GM19467 (cell line): ENCODE results near the gene ATP5F1E.
A peak's percentile ranks its signal among the peaks of the same experiment; 100 is the strongest.
"Not testable (repeated sequence)": the region's sequence is repeated elsewhere in the genome, so short reads cannot be mapped to it uniquely, and the experiment has no call there.

Experiments used
- ATAC-seq: cut with Tn5 transposase; IDR thresholded peaks from one replicate; pipeline ENCODE4 v1.9.1; 2021; ENCODE audit warnings: mild to moderate bottlenecking, moderate library complexity; ENCODE audit not compliant: unreplicated experiment

ATP5F1E gene

GRCh38 chr20:58992911-58993310 lies 39.2 kb downstream of the ATP5F1E start:
- ATAC-seq = no peak

DNA sequence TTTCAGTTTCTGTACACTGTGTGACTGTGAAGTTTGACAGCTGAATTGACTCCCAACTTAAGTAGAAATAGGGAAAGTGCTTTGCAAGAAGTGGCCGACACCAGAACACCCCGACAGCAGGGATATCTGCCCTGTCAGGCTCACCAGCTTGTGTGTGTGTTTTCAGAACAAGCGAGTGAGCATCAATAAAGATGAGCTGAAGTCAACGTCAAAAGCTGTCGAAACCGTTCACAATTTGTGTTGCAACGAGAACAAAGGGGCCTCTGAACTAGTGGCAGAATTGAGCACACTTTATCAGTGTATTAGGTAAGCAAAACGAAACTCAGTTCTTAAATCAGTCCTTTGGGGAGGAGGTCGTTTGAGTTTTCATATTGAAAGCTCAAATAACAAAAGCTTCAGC lies 40.4 kb downstream of the ATP5F1E start:
- ATAC-seq = no peak

- no peak for ATAC-seq
Observed at GRCh38 chr20:58990651-58991445, 41.3 kb downstream of the ATP5F1E start.

- no peak for ATAC-seq
Observed at GRCh38 chr20:58989196-58989595, 42.9 kb downstream of the ATP5F1E start.

DNA sequence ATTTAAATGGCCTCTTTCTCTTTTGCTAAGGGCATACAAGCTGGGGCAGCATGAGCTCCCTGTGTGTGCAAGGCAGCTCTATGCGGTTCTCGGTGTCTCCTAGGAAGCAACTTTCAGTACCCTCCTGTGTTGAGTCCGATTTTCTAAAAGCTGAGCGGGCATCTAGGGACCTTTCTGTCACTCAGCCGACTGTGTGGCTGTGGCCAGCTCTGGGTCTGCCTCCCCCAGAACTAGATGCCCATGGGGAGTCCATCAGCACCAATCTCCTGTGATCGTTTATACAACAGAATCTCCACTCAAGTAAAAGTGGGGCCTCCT lies 43.6 kb downstream of the ATP5F1E start:
- ATAC-seq = no peak

DNA sequence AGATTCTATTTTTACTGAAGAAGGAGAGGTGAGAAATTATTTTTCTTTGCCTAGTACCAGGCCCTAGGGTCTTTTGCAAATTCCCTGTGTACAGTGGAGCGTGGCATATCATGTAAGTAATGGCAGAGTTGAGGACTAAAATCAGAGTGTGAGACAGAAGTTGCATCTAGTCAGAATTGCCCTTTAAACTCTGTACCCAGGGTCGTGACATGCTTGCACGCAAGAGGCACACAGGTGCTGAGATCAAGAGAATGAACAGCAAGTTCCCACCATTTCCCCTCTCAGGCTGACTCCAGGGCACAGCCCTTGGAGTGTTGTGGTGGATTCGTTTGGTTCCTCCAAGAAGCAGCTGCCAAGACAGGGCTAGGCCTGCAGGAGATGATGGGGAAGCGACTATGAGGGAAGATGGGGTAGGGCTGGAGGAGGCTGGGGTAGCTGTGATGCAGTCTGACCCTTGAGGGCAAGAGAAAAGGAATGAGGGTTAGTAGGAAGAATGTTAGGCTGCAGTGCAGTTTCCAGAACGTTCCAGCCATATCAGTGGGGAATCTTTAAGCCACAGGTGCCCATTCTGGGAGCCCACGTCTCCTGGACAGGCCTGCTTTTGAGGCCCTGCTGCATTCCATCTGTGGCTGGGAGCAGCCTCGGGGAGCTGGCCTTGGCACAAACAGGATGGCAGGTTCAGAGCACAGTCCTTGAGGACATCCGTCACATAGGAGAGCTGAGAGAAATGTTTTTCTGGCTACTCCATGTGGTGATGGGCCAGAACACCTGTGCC lies 44.2 kb downstream of the ATP5F1E start:
- ATAC-seq = no peak

DNA sequence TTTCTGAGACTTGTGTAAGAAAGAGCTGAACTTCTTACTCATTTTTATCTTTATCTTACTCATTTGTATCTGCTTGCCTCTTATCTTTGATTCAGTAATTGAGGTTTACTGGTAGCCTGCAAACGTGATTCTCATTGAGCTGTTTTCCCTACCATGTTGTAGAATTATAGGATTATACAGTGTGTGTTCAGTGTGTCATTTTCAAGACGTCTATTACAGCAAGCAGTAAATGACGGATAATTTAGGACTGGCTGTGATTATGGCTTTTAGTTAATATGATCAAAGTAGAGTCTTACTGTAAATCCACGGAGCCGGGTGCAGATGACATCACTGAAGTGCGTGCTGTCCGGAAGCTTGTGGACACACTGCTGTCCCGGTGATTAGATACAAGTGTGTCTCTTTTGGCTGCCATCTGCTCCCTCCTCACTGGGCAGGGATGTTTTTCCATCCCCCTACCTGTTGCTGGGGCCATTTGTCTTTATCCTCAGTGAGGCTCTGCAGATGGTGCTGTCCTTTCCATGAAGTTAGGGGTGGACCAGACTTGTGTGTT lies 45.1 kb downstream of the ATP5F1E start:
- ATAC-seq = no peak

- no peak for ATAC-seq
Observed at GRCh38 chr20:58986286-58986967, 45.7 kb downstream of the ATP5F1E start.

DNA sequence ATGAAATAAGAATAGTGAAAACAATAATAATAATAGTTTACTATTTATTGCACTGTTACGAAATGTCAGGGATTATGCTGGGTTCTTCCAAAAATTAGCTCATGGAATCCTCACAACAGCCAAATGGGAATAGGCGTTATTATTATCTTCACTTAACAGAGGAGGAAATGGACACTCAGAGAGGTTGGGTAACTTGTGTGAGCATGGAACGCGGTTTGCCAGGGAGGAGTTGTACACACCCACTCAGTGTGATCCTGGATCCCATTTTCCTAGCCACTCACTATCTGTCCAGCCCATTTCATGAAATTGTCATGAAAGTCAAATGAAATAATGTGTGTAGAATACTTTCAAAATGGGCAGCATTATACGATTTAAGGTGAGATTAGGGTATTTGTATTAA lies 46.5 kb downstream of the ATP5F1E start:
- no peak for ATAC-seq

GRCh38 chr20:58984691-58985090 lies 47.4 kb downstream of the ATP5F1E start:
- no peak for ATAC-seq

- ATAC-seq = not testable (repeated sequence)
Observed at GRCh38 chr20:58983115-58983468, 49.0 kb downstream of the ATP5F1E start.

GRCh38 chr20:58982406-58983114 lies 49.6 kb downstream of the ATP5F1E start:
- no peak for ATAC-seq

GRCh38 chr20:58981628-58982364 lies 50.3 kb downstream of the ATP5F1E start:
- no peak for ATAC-seq

DNA sequence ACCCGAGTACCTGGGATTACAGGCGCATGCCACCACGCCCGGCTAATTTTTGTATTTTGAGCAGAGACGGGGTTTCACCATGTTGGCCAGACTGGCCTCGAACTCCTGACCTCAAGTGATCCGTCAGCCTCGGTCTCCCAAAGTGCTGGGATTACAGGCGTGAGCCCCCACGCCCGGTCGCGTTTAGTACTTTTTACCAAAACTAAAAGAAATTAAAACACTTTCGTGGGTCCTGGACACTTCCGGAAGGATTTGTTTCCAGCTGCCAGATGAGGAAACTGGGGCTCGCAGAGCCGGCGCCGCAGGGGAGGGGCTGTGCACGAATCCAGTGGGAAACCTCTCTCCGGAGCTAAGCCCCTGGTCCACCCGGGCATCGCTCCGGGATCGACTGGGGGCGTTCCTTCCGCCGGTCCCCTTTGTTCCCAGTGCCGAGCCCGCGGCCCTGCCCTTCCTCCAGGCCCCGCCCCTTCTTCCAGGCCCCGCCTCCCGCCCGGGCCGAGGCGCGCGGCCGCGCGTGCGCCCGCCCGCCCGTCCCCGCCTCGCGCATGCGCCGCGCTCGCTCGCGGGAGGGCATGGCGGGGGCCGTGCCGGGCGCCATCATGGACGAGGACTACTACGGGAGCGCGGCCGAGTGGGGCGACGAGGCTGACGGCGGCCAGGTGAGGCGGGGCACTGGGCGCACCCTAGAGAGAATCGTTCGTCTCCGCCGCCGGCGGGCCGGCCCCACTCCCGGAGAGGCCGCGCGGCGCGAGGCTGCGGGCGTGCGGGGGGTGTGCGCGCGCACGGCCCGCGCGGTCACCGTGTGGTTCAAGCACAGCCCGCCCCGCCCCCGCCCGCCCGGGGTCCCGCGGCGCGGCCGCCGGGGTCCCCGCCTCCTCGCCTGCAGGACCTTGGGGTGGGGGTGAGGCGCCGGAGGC lies 51.2 kb downstream of the ATP5F1E start, which contains the start of gene NELFCD:
Gene NELFCD, plus strand, starts transcription at position 546 of the 917 bp plus-strand sequence. Its CDS starts 54 bp downstream, at position 600.
- ATAC-seq = peak; percentile 77

GRCh38 chr20:58978351-58979190 lies 53.6 kb downstream of the ATP5F1E start:
- no peak for ATAC-seq

DNA sequence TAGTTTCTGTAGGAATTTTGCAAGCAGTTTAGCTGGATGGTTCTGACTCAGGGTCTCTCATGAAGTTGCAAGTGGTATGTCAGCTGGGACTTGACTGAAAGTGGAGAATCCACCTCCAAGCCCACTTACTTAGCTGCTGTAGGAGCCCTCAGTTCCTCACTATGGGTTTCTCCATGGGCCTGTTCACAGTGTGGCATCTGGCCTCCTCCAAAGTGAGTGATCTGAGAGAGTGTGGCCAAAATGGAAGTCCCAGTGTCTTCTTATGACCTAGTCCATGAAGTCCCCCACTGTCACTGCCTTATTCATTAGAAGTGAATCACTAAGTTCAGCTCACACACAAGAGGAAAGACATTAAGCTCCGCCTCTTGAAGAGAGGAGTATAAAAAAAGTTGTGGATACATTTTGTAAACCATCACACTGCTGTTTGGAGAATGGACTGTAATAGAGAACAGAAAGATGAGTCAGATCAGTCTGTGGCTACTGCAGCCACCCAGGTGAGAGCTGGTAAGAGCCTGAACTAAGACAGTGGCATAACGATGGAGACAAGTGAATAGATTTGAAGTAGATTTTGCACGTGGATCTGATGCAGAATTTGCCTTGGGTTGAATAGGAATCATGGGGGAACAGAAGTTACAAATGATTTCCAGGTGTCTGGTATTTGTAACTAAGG lies 55.9 kb downstream of the ATP5F1E start:
- no peak for ATAC-seq
